GM21360 (cell line): ENCODE results near the gene KIF5A.
"Not testable (repeated sequence)": the region's sequence is repeated elsewhere in the genome, so short reads cannot be mapped to it uniquely, and the experiment has no call there.

Source experiments
- ATAC-seq: cut with Tn5 transposase; IDR thresholded peaks from one replicate; pipeline ENCODE4 v1.9.1; 2021; ENCODE audit warnings: mild to moderate bottlenecking, moderate library complexity; ENCODE audit not compliant: unreplicated experiment

Gene KIF5A

DNA sequence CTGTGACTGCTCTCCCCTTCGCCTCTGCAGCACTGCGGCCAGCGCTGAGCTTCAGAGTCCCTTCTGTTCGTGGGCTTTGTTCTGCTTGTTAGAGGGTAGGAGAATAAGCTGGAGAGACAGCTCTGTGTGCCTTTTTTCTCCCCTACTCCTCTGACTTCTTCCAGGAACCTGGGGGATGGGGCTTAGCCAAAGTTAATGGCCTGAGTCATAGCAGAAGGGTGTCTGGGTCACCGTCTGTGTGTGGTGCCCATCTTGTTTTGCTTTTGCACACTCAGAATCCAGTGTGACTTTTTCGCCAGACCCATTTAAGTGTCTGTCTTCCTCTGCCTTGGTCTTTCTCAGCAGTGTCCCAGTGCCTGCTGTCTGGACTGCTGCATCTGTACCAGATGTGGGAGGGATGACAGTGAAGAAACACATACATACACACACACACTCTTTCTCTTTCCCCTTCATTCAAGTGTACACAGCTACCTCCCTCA lies 3.0 kb downstream of the KIF5A start:
- ATAC-seq = no peak

- no peak for ATAC-seq
Measured at GRCh38 chr12:57553343-57554202, 3.7 kb downstream of the KIF5A start.

DNA sequence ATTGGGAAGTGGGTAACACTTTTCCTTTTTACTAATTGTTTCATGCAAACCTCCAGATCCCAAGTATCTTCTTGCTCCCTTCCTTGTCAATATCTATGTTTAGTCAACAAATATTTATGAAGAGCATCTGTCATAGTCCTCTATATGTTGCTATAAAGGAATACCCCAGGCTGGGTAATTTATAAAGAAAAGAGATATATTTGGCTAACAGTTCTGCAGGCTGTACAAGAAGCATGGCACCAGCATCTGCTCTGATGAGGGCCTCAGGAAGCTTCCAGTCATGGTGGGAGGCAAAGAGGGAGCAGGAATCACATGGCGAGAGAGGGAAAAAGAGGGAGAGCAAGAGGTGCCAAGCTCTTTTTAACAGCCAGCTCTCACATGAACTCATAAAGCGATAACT lies 4.6 kb downstream of the KIF5A start:
- no peak for ATAC-seq

DNA sequence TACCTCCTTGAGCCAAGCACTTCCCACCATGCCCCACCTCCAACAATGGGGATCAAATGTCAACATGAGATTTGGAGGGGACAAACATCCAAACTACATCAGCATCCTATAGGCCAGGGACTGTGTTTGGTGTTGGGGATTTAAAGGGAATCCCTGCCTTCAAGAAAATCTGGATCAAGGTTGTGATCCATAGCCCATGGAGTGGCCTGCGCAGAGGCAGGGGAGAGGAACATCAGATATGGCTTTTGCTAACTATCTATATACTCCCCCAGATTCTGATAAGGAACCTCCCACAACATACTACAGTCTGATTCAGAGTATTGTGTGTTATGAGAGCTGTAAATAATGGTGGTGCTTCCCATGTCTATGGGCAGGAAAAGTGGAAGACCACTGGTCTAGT lies 5.1 kb downstream of the KIF5A start:
- no peak for ATAC-seq

DNA sequence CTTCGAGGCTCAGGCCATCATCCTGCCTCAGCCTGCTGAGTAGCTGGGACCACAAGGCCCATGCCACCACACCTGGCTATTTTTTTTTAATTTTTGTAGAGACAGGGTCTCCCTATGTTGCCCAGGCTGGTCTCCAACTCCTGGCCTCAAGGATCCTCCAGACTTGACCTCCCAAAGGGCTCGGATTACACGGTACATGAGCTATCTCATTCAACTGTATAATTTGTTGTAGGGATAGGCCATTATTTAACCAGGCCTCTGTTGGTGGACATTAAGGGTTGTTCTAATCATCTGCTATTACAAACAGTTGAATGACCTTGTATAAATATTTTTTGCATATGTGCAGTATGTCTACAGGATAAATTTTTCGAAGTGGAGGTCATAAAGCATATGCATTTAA lies 9.0 kb downstream of the KIF5A start:
- ATAC-seq = no peak

GRCh38 chr12:57560516-57560915 lies 10.7 kb downstream of the KIF5A start:
- no peak for ATAC-seq

GRCh38 chr12:57561117-57561516 lies 11.3 kb downstream of the KIF5A start:
- not testable (repeated sequence) for ATAC-seq

DNA sequence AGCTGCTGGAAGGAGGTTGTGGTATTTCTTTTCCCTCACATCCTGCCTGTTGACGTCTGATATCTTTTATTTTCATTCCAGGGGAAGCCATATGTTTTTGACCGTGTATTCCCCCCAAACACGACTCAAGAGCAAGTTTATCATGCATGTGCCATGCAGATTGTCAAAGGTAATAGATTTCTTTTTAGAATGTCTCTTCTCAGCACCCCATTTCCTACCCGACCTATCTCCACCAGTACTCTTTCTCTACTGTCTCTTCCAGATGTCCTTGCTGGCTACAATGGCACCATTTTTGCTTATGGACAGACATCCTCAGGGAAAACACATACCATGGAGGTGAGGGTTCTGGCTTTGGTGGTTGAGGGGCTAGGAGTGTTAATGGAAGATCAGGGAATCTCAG lies 13.5 kb downstream of the KIF5A start:
- ATAC-seq = no peak

DNA sequence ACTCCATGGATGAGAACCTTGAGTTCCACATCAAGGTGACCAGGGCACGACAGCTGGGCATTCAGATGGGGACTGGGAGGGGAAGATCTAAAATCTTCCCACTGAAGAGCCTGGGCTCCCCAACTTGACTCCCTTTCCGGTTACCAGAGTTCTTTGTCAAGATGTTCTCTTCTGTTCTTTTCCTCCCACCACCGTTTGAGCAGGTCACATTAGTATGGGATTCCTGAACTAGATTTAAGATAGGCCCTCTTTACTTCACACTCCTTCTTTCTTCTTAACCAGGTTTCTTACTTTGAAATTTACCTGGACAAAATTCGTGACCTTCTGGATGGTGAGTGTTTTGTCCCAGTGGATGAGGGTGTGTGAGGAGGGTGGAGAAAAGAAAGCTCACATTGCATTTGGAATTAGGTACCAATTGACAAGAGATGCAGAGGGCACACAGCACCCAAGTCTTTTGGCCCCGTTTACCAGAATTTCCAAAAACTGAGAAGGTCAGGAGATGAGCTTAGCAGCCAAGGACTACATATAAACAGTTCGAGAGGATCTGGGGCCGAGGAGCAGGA lies 14.4 kb downstream of the KIF5A start:
- no peak for ATAC-seq

DNA sequence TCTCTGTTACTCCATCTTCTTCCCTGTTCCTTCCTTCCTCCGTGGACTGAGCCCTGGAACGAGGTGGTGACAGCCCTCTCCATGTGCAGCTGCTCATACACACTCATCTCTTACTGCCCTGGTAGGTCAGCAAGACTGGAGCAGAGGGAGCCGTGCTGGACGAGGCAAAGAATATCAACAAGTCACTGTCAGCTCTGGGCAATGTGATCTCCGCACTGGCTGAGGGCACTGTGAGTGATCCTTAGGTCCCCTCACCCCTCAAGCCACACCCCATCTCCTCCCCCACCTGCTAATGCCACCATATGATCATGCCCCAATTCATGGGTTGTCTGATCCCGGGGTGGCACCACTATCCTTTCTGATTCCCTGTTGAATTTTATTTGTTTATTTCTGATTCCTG lies 19.0 kb downstream of the KIF5A start:
- ATAC-seq = no peak

GRCh38 chr12:57569858-57570257 lies 20.0 kb downstream of the KIF5A start:
- no peak for ATAC-seq

GRCh38 chr12:57570438-57570837 lies 20.6 kb downstream of the KIF5A start:
- not testable (repeated sequence) for ATAC-seq

- ATAC-seq = no peak
Measured at GRCh38 chr12:57571926-57572762, 22.3 kb downstream of the KIF5A start.

DNA sequence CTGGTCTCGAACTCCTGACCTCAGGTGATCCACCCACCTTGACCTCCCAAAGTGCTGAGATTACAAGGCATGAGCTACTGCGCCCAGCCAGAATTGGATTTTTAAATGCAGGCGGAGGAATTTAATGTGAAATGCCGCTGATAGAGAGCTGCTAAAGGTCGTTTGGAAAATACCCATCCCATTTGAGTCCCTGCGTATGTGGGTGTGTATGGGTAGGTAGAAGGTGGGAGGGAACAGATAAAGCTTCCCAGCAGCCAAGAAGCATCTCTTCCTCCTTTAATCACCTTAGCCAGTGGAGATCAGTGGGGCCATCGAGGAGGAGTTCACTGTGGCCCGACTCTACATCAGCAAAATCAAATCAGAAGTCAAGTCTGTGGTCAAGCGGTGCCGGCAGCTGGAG lies 25.0 kb downstream of the KIF5A start:
- no peak for ATAC-seq

GRCh38 chr12:57575771-57576612 lies 26.1 kb downstream of the KIF5A start:
- ATAC-seq = no peak

GRCh38 chr12:57576613-57577160 lies 26.8 kb downstream of the KIF5A start:
- ATAC-seq = no peak

DNA sequence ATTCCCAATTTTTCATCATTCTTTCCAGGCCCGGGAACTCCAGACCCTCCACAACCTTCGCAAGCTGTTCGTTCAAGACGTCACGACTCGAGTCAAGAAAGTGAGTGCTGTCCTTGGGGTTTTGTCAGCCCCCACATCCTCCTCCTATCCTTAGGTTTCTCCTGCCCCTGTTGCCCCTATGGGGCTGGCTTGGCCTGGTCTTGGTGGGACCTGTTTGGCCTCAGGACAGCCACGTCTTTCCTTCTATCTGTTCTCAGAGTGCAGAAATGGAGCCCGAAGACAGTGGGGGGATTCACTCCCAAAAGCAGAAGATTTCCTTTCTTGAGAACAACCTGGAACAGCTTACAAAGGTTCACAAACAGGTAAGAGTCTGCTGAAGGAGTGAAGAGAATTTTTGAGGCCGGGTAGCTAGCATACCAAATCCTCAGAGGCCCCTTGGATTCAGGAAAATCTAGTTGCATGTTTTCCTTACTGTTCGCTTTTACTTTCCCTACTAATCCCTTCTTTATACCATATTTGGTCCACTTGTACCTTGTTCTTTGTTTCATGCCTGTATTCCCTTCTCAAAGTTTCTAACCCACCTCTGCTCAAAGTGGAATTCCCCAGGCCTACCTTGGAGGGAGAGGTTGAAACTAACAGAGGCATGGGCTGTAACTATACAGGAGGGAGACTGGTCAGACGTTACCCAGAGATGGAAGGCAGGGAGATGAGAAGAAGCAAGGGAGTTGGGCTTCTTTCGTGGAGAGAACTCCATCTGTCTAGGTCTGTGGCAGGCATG lies 28.3 kb downstream of the KIF5A start:
- ATAC-seq = no peak

DNA sequence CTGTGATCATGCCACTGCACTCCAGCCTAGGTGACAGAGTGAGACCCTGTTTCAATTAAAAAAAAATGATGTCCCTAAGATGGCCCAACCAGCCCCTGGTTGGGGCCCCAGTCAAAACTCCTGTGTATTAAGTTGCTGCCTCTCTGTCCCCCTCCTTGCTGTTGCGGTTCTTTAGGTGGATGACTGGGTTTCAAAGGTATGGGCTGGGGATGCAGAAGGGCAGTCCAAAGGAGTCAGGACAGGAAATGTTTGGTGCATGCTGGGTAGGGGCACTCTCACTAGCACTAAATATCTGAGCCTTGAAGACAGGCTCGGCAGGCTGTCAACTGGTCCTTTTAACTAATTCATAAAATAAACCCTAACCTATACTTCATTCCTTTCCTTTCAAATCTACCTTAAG lies 29.2 kb downstream of the KIF5A start:
- ATAC-seq = no peak

DNA sequence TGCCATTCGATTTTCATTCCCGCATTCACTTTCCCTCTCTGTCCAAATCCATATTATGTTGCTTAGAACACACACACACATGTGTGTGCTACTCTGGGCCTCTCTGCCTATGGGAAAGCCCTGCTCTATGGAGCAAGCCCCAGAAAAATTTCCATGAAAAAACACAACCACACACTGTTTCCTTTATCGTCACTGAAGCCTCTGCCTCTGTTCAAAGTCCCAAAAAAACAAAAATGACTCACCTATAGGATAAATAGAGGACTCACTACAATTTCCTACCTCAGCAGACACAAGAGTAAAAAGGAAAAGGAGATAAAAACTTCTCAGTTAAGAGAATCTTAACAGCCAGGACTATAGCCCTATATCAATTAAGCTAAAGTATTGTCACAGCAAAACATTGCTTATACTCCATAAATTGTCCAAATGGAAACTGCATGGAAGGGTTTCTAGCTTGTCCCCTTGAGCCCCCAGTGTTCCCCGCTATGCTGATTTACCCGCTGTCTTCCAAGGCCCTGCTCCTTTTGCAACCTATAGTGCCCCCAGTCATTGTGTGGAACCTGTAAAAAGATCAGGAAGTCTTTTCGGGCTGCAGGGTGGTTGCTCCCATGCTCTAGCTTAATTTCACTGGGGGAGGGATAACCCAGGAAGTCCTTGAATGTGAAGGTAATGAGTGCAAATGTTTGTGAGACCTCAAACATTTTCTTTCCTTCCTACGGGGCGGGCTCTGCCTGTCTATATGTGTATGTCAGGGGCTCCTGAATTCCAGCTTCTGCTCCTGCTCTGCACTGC lies 30.0 kb downstream of the KIF5A start:
- ATAC-seq = no peak
